GM19455 (cell line): ENCODE data around the gene RASIP1.

Experiments used
- ATAC-seq: cut with Tn5 transposase; IDR thresholded peaks from one replicate; pipeline ENCODE4 v1.9.1; 2021; ENCODE audit not compliant: unreplicated experiment

RASIP1 gene

DNA sequence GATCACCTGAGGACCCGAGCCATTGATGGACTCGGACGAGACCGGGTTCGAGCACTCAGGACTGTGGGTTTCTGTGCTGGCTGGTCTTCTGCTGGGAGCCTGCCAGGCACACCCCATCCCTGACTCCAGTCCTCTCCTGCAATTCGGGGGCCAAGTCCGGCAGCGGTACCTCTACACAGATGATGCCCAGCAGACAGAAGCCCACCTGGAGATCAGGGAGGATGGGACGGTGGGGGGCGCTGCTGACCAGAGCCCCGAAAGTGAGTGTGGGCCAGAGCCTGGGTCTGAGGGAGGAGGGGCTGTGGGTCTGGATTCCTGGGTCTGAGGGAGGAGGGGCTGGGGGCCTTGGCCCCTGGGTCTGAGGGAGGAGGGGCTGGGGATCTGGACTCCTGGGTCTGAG, 15.8 kb upstream of the RASIP1 start:
- ATAC-seq, result no peak

DNA sequence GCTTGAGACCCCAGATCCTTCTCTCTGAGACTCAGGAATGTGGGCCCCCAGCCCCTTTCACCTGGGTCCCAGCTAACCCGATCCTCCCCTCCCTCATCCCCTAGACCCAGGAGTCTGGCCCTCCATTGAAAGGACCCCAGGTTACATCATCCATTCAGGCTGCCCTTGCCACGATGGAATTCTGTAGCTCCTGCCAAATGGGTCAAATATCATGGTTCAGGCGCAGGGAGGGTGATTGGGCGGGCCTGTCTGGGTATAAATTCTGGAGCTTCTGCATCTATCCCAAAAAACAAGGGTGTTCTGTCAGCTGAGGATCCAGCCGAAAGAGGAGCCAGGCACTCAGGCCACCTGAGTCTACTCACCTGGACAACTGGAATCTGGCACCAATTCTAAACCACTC, 15.4 kb upstream of the RASIP1 start:
- ATAC-seq, result no peak

GRCh38 chr19:48755084-48755641, 14.8 kb upstream of the RASIP1 start, which contains the start of gene FGF21:
TSS of gene FGF21 (plus strand) at chr19:48755524. CDS start at chr19:48756237, 713 bp downstream.
- no peak for ATAC-seq

- no peak for ATAC-seq
These were observed 12.3 kb upstream of the RASIP1 start, which contains the start of gene FUT1 for GRCh38 chr19:48752496-48753365. TSS of gene FUT1 (minus strand) at chr19:48752641. CDS start at chr19:48751281, 1,360 bp downstream.

DNA sequence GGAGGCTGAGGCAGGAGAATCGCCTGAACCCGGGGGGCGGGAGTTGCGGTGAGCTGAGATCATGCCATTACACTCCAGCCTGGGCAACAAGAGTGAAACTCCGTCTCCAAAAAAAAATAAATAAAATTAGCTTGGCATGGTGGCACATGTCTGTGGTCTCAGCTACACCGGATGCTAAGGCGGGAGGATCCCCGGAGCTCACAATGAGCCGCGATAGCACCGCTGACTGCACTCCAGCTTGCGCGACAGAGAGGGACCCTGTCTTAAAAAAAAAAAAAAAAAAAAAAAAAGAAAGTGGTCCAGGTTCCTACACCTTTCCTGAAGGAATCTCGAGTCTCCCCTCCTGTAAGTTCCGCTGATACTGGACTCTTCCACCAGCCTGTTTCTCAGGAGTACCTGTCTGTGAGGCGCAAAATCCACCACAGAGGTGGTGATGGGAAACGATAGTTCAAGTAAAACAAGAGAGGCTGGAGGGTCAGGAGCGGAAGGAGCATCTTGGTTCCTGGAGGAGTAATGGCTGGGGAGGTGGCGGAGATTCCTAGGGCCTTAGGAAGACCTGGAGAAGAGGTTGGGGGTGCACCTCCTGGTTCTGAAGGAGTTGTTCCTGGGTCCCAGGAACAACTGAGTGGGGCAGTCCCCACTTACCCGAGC, 11.6 kb upstream of the RASIP1 start:
- no peak for ATAC-seq

DNA sequence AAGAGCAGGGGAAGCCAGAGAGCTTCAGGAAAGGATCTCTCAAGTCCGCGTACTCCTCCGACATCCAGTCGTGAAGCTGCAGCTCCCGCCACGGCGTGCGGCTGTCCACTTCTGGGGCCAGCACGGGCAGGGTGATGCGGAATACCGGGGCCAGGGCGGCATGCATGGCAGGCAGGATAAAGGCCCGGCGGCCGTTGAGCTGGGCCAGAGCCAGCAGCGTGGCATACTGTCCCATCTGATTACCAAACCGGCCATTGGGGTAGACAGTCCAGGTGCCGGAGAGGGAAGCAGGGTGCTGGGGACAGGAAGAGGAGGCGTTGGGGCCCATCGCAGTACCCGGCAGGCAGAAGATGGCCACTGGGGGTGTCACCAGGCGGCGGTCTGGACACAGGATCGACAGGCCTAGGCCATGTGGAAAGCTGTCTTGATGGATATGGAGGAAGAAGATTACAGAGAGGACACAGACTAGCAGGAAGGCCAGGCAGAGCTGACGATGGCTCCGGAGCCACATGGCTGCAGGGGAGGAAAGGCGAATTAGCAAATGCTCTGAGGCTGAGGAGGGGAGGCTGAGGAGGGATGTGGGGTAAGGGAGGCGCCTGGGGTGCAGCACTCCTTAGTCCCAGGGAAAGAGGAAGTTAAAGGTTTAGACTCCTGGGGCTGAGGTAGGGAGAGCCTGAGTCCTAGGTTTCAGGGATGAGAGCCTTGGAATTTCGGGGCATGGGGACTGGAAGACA, 10.5 kb upstream of the RASIP1 start:
- no peak for ATAC-seq

GRCh38 chr19:48750351-48750750, 9.9 kb upstream of the RASIP1 start:
- no peak for ATAC-seq

GRCh38 chr19:48749571-48750198, 9.3 kb upstream of the RASIP1 start:
- no peak for ATAC-seq

GRCh38 chr19:48746738-48747575, 6.5 kb upstream of the RASIP1 start, which contains the start of gene IZUMO1:
TSS of gene IZUMO1 (minus strand) at chr19:48746909. CDS start at chr19:48745859, 1,050 bp downstream.
- ATAC-seq, result no peak

- no peak for ATAC-seq
These were observed 5.7 kb upstream of the RASIP1 start for GRCh38 chr19:48746110-48746509.

GRCh38 chr19:48745208-48745995, 5.0 kb upstream of the RASIP1 start:
- ATAC-seq, result no peak

DNA sequence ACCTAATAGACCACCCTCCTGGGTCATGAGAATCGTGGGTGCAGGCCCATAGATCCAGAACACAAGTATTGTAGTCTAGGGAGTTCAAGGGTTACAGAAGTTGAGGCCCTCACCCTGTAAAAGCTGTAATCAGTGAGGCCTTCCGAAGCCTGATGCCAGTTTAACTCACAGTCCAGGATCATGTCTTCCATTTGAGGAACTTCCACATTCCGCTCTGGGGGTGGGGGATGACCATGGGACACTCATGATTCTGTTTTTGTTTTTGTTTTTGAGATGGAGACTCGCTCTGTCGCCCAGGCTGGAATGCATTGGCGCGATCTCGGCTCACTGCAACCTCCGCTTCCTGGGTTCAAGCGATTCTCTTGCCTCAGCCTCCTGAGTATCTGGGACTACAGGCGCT, 1.7 kb upstream of the RASIP1 start:
- no peak for ATAC-seq

DNA sequence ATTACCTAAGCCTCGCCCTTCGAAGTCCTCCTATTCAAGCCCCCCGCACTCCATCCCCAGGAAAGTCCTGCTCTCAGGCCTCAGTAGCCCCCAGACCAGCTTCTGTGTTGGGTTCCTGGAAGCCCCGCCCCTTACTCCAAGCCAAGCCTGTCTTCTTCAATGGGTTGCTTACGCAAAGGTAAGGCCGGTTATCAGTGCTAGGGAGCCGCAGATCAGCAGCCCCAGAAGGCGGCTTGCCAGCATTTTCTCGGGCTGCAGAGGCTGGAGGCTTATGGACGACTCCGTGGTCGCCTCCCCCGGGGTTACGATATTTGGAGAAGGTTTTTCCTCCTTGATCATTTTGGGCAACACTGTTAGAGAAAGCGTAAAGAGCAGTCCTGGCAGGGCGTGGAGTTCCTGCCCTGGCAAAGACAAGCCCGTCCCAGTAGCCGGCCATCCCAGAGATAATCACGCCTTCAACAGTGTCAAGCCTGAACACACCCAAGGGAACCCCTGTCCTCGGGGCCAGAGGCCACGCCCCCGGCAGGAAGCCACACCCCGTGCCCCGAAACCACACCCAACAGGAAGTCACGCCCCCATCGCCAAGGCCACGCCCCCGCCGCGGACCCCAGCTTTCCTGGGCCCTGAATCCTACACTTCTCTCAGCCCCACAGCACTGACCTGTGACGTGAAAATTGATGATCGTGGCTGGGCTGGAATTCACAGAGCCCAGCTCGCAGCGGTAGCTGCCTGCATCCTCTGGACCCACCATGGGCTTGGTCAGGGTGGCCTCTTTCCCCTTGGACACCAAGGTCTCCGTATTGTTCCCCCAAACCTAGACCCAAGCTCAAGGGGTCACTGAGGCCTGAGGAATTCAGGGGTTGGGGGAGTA, 954 bp upstream of the RASIP1 start:
- no peak for ATAC-seq

DNA sequence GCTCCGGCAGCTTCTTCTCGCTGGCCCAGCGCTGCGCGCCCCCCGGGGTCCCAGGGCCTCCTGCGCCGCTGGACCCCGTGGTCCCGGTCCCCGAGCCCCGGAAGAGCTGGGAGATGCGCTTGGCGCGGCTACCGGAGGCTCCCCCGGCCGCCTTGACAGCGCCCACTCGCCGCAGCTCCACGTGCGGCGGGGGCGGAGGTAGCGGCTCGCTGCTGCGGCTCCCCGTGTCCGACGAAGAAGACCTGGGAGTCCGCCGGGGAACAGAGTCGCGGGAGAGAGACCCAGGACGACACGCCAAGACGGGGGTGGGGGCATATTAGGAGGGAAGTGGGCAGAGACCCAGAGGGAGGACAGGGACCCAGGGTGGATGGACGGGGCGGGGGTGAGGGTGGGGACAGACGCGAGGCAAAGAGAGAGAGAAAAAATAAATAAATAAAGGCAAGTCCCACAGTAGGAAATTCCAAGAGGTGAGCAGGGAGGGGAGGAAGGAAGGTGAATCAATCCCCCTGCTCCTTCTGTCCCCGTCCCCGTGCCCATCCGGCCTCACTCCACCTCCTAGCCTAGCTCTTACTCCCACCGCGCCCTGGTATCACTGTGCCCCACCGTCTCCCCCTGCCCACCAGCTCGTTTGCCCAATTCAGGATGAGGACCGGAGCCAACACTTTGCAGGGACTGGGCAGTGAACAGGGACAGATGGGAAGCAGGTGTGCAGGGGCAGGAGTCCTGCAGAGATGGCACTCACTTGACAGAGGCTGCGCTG, 826 bp downstream of the RASIP1 start:
- no peak for ATAC-seq

- peak; percentile 75 for ATAC-seq
These were observed 1.6 kb downstream of the RASIP1 start for GRCh38 chr19:48738557-48739403.

DNA sequence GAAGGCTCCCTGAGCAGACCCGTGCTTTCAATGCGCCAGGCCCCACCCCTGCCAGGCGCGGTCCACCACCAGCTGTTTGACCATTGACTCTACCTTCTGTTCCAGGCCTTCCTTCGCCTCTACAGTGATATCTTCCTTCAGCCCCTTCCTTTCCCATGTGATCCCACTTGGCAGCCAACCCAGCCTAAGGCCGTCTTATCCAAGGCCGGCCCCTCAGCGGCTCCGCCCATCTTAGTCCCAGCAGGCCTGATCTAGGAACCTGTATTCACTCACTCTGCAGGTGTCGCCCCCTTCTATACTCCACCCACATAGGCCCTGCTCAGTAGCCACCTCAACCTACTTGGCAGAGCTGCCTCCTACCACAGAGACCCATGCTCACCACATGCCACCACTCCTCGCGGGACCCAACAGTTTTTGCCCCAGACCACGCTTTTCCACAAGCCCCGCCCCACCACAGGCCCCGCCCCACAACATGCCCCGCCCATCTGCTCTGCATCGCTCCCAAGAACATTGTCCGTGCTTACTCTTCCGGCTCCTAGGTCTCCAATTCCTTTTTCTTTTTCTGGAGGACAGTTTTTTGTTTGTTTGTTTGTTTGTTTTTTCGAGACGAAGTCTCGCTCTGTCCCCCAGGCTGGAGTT, 2.9 kb downstream of the RASIP1 start:
- ATAC-seq, result no peak
